ENCODE data around the gene L3MBTL2. TPM values are rescaled to one million over a fixed set of nuclear protein-coding genes. Genes with fewer than 3 reads are reported as not detected.

Gene L3MBTL2
- total RNA-seq, 1 donor from 2014 or later = 30.3 TPM

DNA sequence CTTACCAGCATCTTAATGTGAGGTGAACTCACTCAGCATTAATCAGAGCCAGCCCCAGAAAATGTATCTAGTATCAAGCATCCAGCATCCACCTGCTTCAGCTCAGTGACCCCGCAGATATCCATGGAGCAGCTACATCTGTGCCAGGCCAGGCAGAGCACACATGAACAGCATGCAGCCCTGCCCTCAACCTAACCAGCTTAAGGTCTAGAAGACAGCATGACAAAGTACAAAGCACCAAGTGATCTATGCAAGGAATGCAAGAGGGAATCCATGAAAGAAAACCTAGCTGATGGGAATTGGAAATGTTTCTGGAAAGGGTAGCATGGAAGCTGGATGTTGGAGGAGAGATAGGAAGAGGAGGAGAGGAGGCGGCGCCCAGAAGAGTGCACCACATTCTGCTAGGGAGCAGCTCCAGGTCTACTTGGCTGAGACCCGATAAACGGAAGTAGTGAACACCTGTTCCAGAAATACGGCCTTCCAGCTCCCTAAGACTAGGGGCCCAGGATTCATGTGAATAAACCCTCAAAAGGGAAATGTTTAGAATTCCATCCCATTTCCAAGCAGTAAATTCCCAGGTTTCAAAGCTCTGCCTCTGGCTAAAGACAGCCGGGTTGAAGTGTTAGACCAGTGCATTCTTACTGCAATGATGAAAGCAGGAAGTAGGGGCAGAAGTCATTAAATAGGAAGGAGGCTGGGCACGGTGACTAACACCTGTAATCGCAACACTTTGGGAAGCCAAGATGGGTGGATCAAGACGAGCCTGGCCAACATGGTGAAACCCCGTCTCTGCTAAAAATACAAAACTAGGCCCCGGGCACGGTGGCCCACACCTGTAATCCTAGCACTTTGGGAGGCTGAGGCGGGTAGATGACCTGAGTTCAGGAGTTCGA lies 23.5 kb upstream of the L3MBTL2 start:
- H3K36me3 Mint-ChIP-seq (ENCODE audit: insufficient read depth) = peaks cover 22% of the 10 kb centered on the region
- TF ChIP-seq, protein P1, sequence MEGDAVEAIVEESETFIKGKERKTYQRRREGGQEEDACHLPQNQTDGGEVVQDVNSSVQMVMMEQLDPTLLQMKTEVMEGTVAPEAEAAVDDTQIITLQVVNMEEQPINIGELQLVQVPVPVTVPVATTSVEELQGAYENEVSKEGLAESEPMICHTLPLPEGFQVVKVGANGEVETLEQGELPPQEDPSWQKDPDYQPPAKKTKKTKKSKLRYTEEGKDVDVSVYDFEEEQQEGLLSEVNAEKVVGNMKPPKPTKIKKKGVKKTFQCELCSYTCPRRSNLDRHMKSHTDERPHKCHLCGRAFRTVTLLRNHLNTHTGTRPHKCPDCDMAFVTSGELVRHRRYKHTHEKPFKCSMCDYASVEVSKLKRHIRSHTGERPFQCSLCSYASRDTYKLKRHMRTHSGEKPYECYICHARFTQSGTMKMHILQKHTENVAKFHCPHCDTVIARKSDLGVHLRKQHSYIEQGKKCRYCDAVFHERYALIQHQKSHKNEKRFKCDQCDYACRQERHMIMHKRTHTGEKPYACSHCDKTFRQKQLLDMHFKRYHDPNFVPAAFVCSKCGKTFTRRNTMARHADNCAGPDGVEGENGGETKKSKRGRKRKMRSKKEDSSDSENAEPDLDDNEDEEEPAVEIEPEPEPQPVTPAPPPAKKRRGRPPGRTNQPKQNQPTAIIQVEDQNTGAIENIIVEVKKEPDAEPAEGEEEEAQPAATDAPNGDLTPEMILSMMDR (IDR thresholded peaks at IDR 0.05; ENCODE audit: unreplicated experiment) = no peak
- H3K4me3 Mint-ChIP-seq (ENCODE audit: low read depth) = no peak overlapping the region
- DNase-seq (ENCODE audit: low spot score, unreplicated experiment) = no peak
- H3K27me3 Mint-ChIP-seq = no peaks in the 10 kb centered on the region
- no peaks in the 10 kb centered on the region for H3K9me3 Mint-ChIP-seq (ENCODE audit: low read depth)
- H3K27ac Mint-ChIP-seq = peak overlapping the region; percentile 65
- no peaks in the 10 kb centered on the region for H3K4me1 Mint-ChIP-seq (ENCODE audit: low read depth)

DNA sequence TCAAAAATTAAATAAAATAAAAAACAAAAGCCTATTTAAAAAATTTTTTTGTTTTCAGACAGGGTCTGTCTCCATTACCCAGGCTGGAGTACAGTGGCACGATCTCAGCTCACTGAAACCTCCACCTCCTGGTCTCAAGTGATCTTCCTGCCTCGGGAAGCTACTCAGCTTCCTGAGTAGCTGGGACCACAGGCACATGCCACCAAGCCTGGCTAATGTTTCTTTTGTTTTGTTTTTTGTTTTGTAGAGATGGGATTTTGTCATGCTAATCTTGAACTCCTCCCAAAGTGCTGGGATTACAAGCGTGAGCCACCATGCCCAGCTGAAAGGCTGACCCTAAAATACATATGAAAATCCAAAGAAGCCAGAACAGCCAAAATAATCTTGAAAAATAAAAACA lies 20.4 kb upstream of the L3MBTL2 start:
- Mint-ChIP-seq H3K4me3 (ENCODE audit: low read depth) (no peak overlapping the region), H3K9me3 (ENCODE audit: low read depth) (no peaks in the 10 kb centered on the region), H3K27ac (no peak overlapping the region), H3K36me3 (ENCODE audit: insufficient read depth) (peaks cover 9% of the 10 kb centered on the region), H3K4me1 (ENCODE audit: low read depth) (no peaks in the 10 kb centered on the region), H3K27me3 (no peaks in the 10 kb centered on the region)
- TF ChIP-seq, protein P1 (IDR thresholded peaks at IDR 0.05; ENCODE audit: unreplicated experiment) = no peak
- DNase-seq (ENCODE audit: low spot score, unreplicated experiment) = no peak

DNA sequence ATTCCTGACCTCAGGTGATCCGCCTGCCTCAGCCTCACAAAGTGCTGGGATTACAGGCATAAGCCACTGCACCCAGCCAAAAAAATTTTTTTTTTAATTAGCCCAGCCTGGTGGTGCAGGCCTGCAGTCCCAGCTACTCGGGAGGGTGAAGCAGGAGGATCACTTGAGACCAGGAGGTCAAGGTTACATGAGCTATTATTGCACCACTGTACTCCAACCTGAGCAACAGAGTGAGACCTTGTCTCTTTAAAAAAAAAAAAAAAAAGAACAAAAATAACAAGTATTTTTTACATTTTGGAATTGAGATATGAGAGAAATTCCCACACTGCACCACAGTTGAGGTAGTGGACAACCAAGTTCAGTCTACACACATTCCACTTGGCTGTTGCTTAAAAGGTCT lies 13.6 kb upstream of the L3MBTL2 start:
- Mint-ChIP-seq H3K9me3 (ENCODE audit: low read depth) (no peaks in the 10 kb centered on the region), H3K4me1 (ENCODE audit: low read depth) (no peaks in the 10 kb centered on the region), H3K27ac (no peak overlapping the region), H3K36me3 (ENCODE audit: insufficient read depth) (no peaks in the 10 kb centered on the region), H3K27me3 (peaks cover 11% of the 10 kb centered on the region), H3K4me3 (ENCODE audit: low read depth) (no peak overlapping the region)
- TF ChIP-seq, protein P1 (IDR thresholded peaks at IDR 0.05; ENCODE audit: unreplicated experiment) = no peak
- DNase-seq (ENCODE audit: low spot score, unreplicated experiment) = no peak

DNA sequence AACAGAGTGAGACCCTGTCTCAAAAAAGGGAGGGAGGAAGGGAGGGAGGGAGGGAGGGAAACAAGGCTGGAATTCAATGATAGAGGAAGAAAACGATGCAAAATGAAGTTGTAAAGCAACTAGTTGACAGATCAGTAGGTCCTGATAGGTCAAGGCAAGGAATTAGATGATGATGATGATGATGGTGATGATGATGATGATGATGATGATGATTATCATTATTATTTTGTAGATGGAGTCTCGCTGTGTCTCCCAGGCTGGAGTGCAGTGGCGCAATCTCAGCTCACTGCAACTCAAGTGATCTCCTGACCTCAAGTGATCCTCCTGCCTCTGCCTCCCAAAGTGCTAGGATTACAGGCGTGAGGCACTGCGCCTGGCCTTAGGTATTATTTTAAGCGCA lies 11.3 kb upstream of the L3MBTL2 start:
- Mint-ChIP-seq H3K4me1 (ENCODE audit: low read depth) (peaks cover 4% of the 10 kb centered on the region), H3K9me3 (ENCODE audit: low read depth) (no peaks in the 10 kb centered on the region), H3K4me3 (ENCODE audit: low read depth) (no peak overlapping the region), H3K27ac (no peak overlapping the region), H3K36me3 (ENCODE audit: insufficient read depth) (no peaks in the 10 kb centered on the region), H3K27me3 (peaks cover 25% of the 10 kb centered on the region)
- TF ChIP-seq, protein P1 (IDR thresholded peaks at IDR 0.05; ENCODE audit: unreplicated experiment) = no peak
- no peak for DNase-seq (ENCODE audit: low spot score, unreplicated experiment)

DNA sequence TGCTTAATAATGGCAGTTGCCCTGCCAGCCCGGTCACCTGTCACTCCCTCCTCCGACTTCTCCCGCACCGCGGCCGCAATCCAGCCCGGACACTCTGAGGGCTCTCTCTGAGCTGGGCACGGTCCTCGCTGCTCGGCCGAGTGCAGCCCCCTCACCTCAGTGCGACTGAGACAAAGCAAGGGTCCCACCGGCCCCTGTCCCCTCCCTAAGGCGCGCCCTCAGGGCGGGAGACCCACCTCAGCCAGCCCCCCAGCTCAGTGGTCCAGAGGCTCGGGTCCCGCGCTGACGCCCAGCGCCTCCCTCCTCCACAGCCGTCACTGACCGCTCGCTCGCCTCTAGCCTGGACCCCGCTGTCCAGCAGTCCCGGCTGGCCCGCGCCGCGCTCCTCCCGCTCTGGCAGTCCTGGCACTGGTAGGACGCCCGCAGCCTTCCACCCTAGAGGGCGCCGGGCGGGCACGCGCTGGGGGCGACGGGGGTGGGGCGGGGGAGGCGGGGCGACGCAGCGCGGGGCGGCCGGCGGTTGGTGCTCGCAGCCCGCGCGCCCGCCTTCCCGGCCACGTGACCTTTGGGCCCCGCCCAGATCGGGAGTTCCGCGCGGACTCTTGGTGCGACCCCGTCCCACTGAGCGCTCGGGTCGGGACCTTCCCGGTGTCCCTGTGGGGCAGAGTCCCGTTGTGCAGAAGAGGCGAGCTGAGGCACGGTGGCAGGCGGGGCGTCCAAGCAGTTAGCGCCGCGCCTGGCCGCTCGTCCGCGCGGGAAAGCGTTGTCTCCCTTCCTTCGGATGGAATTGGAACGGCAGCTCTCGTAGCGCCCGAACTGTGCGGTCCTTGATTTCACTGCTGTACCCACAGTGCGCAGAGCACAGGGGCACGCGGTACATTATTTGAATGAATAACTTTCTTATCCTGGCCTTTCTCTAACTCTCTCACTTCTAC lies 7.8 kb upstream of the L3MBTL2 start:
- Mint-ChIP-seq H3K4me3 (ENCODE audit: low read depth) (peak overlapping the region; percentile 77), H3K27me3 (peaks cover 37% of the 10 kb centered on the region), H3K27ac (peak overlapping the region; percentile 62), H3K9me3 (ENCODE audit: low read depth) (no peaks in the 10 kb centered on the region), H3K4me1 (ENCODE audit: low read depth) (peaks cover 8% of the 10 kb centered on the region), H3K36me3 (ENCODE audit: insufficient read depth) (no peaks in the 10 kb centered on the region)
- TF ChIP-seq, protein P1 (IDR thresholded peaks at IDR 0.05; ENCODE audit: unreplicated experiment) = peak; percentile 15
- DNase-seq (ENCODE audit: low spot score, unreplicated experiment) = peak; percentile 70

Measured in progenitor cell of endocrine pancreas (in vitro differentiated cells).